Effector CD4-positive, alpha-beta T cell (primary cell): ENCODE results near the gene TCEA2.

ENCODE experiments used
- DNase-seq: peaks from one replicate; pipeline ENCODE4 v3.0.0-alpha.2; 2020

TCEA2 gene

GRCh38 chr20:64099086-64099786, 36.2 kb downstream of the TCEA2 start:
- no peak for DNase-seq

DNA sequence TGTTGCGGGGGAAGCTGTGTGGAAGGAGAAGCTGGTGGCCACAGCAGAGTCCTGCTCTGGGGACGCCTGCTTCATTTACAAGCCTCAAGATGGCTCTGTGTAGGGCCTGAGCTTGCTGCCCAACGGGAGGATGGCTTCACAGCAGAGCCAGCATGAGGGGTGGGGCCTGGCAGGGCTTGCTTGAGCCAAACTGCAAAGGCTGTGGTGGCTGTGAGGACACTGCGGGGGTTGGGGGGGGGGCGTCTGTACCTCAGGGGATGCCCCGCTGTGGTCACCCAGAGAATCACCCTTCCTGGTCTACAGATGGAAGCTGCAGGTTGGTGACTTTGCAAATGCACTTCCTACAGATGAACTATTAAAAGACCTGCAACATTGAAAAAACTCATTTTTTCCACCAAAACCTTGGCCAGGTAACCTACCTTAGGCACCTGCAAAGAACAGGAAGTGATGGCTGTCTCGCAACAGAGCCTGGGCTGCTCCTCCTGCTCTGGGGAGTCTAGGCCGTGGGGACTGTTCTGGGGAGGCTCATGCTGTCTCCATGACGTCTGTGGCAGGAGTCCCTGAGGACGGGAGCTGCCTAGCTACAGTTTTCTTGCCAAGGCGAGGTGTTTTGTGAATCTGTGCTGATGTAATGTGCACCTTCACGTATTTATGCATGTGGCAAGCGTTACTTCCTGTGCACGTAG, 37.0 kb downstream of the TCEA2 start:
- DNase-seq: no peak

DNA sequence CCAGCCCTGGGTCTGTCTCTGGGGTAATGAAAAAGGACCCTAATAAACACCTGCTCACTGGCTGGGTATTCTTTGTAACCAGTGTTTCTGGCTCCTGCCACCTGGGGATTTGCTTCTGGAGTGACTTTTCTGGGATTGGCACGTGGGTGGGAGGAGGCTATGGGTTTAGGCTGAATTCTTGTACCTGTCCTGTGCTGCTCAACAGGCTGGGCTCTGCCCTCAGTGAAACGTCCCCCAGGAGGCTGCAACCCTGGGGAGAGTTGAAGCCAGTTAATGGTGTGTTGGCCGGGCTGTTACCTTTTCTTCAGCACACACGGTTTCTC, 37.5 kb downstream of the TCEA2 start:
- DNase-seq: no peak

GRCh38 chr20:64100946-64101688, 38.1 kb downstream of the TCEA2 start:
- no peak for DNase-seq

DNA sequence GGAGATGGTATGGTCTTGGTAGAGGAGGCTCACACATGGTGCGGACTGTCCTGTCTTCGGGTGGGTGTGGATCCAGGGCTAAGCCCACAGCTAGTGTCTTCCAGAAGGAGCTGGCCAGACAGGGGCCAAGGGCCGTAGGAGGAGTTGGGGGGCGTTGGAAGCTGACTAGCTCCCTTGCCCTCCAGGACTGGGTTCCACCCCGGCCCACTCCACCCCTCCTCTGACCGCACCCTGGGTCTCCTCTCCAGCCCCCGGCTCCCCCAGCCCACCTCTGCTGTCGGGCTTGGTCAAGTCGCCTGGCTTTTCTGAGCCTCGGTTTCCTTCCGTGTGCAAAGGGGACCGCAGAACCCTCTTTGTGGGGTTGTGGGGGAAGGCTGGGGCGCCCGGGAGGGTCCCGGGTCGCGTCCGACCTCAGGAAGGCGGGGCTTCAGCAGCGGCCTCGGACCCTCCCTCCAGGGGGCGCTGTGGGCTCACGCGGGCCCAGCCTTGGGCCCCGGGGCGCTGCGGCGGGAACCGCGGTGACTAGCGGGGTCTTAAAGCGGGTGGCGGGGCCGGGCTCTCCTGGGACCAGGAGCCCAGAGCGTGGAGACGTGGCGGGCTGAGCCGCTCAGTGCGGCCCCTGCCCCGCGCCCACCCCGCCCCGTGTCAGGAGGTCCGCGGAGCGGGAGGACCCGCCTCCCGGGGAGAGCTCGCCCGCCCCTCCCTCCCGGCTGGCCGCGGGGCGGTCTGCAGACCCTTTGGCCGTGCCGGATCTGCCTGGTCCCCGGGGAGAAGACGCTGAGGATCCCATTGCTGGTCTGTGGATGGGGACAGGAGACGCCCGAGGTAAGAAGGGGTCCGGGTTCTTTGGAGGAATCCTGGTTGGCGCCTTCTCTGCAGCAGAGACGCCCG, 39.0 kb downstream of the TCEA2 start:
- DNase-seq: peak; percentile 57

GRCh38 chr20:64102647-64103354, 39.8 kb downstream of the TCEA2 start:
- DNase-seq: no peak

DNA sequence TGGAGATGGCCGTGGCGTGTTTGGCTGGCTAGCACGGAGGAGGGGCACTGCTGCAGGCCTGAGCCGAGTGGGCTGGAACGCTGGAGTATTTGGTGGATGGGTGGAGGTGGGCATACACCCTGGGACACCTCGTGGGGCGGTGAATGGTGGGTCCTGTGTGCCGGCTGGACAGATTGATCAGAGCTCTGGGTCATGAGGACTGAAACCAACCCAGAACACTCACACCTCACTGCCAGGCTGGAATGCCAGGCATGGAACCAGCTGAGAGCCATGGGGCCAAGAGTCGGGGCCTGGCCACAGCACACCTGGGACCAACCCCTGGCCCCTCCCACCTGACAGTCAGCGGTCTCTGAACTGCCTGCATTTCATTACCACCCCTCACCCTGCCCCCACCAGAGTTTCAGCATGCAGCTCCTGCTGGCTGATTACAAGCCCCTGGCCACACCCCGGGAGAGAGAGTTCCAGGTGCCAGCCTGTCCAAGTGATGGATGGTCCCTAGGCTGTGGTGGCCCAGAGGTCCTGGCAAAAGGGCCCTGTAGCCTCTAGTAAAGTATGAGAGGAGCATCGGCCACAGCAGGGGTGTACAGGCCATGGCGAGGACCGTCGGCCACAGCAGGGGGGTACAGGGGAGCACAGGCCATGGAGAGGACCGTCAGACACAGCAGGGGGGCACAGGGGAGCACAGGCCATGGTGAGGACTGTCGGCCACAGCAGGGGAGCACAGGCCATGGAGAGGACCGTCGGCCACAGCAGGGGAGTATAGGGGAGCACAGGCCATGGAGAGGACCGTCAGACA, 41.1 kb downstream of the TCEA2 start:
- DNase-seq: no peak

- no peak for DNase-seq
Observed at GRCh38 chr20:64104667-64105451, 41.9 kb downstream of the TCEA2 start.

DNA sequence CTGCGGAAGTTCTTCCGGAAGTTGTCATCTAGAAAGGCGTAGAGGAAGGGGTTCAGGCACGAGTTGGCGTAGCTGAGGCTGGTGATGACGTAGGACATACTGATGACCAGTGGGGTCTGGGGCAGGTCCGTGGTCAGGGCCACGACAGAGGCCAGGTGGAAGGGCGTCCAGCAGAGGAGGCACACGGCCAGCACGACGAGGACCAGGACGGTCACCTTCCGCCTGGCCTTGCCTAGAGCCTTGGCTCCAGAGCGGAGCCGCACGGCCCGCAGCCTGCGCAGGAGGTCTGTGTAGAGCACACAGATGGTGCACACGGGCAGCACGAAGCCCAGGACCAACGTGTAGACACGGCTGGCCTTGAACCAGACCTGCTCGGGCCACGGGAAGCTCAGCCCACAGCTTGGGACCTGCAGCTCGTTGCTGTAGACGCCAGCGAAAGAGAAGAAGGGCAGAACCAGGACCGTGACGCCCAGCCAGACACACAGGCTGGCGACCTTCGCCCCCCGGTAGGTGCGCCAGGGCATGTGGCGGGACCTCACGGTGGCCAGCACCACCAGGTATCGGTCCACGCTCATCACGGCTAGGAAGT, 42.9 kb downstream of the TCEA2 start:
- no peak for DNase-seq

DNA sequence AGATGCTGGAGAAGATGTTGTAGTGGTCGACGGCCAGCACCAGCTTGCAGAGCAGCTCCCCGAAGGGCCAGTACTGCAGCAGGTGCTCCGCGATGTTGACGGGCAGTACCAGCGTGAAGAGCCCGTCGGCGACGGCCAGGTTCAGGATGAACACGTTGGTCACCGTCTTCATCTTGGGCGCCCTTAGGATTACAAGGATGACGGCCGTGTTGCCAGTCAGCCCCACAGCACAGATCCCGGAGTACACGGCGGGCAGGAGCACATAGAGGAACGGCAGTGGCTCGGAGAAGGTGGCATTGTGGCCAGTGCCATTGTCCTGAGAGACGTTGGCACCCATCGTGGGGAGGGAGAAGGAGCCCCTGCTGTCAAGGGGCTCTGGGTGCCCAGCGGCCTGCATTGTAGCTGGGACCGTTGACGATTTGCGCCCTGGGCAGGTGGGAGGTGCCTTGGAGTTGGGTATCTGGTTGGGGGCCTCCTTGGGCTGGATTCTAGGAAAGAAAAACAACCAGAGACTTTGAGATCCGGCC, 43.5 kb downstream of the TCEA2 start:
- no peak for DNase-seq

GRCh38 chr20:64106981-64107735, 44.2 kb downstream of the TCEA2 start, which contains the start of gene NPBWR2:
Gene NPBWR2 (minus strand): TSS chr20:64107565. CDS start chr20:64106831, 734 bp downstream.
- no peak for DNase-seq

- no peak for DNase-seq
Observed at GRCh38 chr20:64107736-64108457, 44.9 kb downstream of the TCEA2 start.

DNA sequence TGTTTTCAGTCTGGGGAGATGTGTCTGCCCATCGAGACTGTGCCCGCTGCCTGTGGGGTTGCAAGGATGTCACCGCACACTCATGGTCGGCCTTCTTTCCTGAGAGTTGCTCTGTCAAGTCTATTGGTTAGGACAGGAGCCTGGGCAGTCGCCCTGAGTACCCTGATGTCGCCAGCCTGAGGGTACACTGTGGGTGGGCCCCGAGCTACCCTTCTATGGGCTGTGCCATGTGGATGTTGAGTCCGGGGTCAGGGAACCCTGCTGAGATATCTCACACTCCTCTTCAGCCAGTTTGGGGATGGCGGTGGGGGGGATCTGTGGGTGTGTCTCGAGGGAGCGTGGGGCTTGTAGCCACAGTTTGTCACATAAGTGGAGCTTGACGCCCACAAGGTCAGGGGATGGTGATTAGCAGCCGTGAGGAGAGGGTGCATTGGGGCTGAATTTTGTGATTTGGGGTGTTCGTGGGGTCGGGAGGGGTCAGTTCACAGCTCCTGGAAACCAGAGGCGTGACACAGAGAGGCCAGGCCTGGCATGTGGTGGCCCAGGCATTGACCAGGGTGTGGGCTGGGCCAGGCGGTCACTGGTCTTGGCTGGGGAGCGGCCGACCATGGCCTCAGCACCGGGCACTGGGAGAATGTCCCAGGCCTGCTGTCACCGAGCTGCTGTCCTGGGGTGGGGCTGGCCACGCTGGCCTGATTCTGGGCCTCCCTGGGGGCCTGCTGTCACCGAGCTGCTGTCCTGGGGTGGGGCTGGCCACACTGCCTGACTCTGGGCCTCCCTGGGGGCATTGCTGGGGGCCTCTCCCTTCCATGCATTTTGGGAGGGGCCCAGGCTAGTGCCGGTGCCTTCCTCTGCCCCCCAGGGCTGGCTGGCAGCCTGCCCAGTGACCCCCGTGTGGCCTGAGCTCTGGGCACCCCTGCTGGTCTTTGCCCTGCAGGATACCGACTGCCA, 46.0 kb downstream of the TCEA2 start:
- DNase-seq: no peak

DNA sequence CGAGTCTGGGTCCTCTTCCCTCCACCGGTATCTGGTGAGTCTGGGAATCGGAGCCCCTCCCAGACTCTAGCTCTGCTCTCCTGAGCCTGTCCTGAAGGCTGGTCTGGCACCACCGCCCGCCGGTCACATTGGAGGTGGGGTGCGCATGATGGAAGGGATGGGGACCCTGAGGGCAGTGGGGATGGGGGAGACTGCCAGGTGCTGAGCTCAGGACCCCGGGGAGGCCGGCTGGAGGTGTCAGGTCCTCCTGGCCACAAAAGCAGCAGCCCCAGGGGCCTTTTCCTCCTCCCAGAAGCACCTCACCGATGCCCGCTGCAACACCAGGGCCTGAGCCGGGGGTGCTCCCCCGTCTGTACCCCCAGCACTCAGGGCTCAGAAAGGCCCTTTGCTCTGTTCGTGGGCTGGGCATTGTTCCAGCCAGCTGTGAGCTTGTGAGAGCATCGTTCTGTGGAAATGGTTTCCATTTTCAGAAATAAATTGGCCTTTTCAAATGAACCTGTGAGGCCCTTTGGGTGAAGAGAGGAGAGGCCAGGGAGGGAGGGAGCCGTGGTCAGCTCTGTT, 46.9 kb downstream of the TCEA2 start:
- DNase-seq: no peak

GRCh38 chr20:64110411-64111068, 47.5 kb downstream of the TCEA2 start:
- no peak for DNase-seq
